ENCODE results near the gene TMEM183A. TPM values are rescaled to one million over a fixed set of nuclear protein-coding genes. Genes with fewer than 3 reads are reported as not detected.

Gene TMEM183A
- total and polyA plus RNA-seq, 2 experiments from 2014 or later: 55.1 to 128 TPM

GRCh38 chr1:203065191-203065590 is 58.0 kb downstream of the TMEM183A start:
- Histone ChIP-seq H3K4me2 (no peak overlapping the region), H3K36me3 (ENCODE audit: insufficient read depth) (no peaks in the 10 kb centered on the region), H3K4me1 (ENCODE audit: insufficient read depth) (no peaks in the 10 kb centered on the region), H3F3A (replicated peaks; ENCODE audit: low read depth) (no peaks in the 10 kb centered on the region), H2AFZ (no peak overlapping the region), H3K27me3 (ENCODE audit: insufficient read depth) (no peaks in the 10 kb centered on the region), H3K4me3 (no peak overlapping the region), H3K9me2 (ENCODE audit: insufficient read depth) (no peaks in the 10 kb centered on the region), H3K79me2 (replicated peaks; ENCODE audit: insufficient read depth) (no peaks in the 10 kb centered on the region), H4K20me1 (replicated peaks; ENCODE audit: insufficient read depth) (no peaks in the 10 kb centered on the region), H3K27ac (ENCODE audit: low read depth) (no peak overlapping the region)
- Mint-ChIP-seq H3K4me3 (no peak overlapping the region), H3K4me1 (no peaks in the 10 kb centered on the region; the same call in 2 of the 3 replicates), H3K36me3 (ENCODE audit: low read depth) (peaks cover 3% of the 10 kb centered on the region; the same call in 2 of the 3 replicates), H3K27ac (no peak overlapping the region), H3K27me3 (ENCODE audit: insufficient read depth, low read depth, poor library complexity) (peaks cover 5% of the 10 kb centered on the region), H3K9me3 (no peaks in the 10 kb centered on the region)
- TF ChIP-seq CTCF (conservative IDR thresholded peaks at IDR 0.05; ENCODE audit: low read depth in 2 of 2) (no peak), POLR2AphosphoS5 (IDR thresholded peaks at IDR 0.05; ENCODE audit: low read depth) (no peak), ZNF114 (CRISPR knock-in tag; IDR thresholded peaks at IDR 0.05) (no peak)
- ATAC-seq (no peak), DNase-seq (ENCODE audit: low spot score) (no peak)

GRCh38 chr1:203065986-203066385 is 58.8 kb downstream of the TMEM183A start:
- ATAC-seq (no peak), DNase-seq (ENCODE audit: low spot score) (no peak)
- Histone ChIP-seq H3K27me3 (ENCODE audit: insufficient read depth) (no peaks in the 10 kb centered on the region), H2AFZ (no peak overlapping the region), H3K4me2 (no peak overlapping the region), H3K9me2 (ENCODE audit: insufficient read depth) (no peaks in the 10 kb centered on the region), H3K4me3 (no peak overlapping the region), H4K20me1 (replicated peaks; ENCODE audit: insufficient read depth) (no peaks in the 10 kb centered on the region), H3K4me1 (ENCODE audit: insufficient read depth) (no peaks in the 10 kb centered on the region), H3K36me3 (ENCODE audit: insufficient read depth) (no peaks in the 10 kb centered on the region), H3F3A (replicated peaks; ENCODE audit: low read depth) (no peaks in the 10 kb centered on the region), H3K79me2 (replicated peaks; ENCODE audit: insufficient read depth) (no peaks in the 10 kb centered on the region), H3K27ac (ENCODE audit: low read depth) (no peak overlapping the region)
- Mint-ChIP-seq H3K4me3 (no peak overlapping the region), H3K4me1 (no peaks in the 10 kb centered on the region; the same call in 2 of the 3 replicates), H3K27me3 (ENCODE audit: insufficient read depth, low read depth, poor library complexity) (peaks cover 5% of the 10 kb centered on the region), H3K9me3 (no peaks in the 10 kb centered on the region), H3K27ac (no peak overlapping the region; the same call in 1 of the 2 replicates), H3K36me3 (ENCODE audit: low read depth) (peaks cover under 1% of the 10 kb centered on the region; the same call in 2 of the 3 replicates)
- TF ChIP-seq ZNF331 (CRISPR knock-in tag; IDR thresholded peaks at IDR 0.05; ENCODE audit: low read depth) (no peak), STAT1 (IDR thresholded peaks at IDR 0.05; ENCODE audit: unreplicated experiment) (no peak), EZH2phosphoT487 (IDR thresholded peaks at IDR 0.05; ENCODE audit: unreplicated experiment) (no peak), ZNF114 (CRISPR knock-in tag; IDR thresholded peaks at IDR 0.05) (no peak), CREB1 (CRISPR knock-in tag; IDR thresholded peaks at IDR 0.05; ENCODE audit: low read depth) (no peak), REST (IDR thresholded peaks at IDR 0.05; ENCODE audit: unreplicated experiment) (no peak), EZH2 (IDR thresholded peaks at IDR 0.05; ENCODE audit: low read depth, unreplicated experiment) (no peak), JUNB (IDR thresholded peaks at IDR 0.05; ENCODE audit: unreplicated experiment) (no peak), NANOG (IDR thresholded peaks at IDR 0.05; ENCODE audit: borderline replicate concordance) (no peak), POLR2AphosphoS5 (IDR thresholded peaks at IDR 0.05; ENCODE audit: low read depth) (no peak)
